GM12865 (cell line): ENCODE measurements around the gene KCNG2.

ENCODE experiments used
- DNase-seq: peaks from one replicate; pipeline ENCODE4 v3.0.0; 2010; ENCODE audit warnings: low read depth
- H3K4me3 ChIP-seq: 2 replicates; pipeline ENCODE4 v1.5.1; 2011; ENCODE audit warnings: mild to moderate bottlenecking, low read depth, low read length, control low read depth
- TF ChIP-seq, protein P1 (sequence below): IDR thresholded peaks from 2 replicates; pipeline ENCODE4 v1.5.1; 2011; ENCODE audit warnings: low read length, control low read depth, low read depth, inconsistent platforms; ENCODE audit not compliant: insufficient read depth; ENCODE audit errors: missing control alignments

KCNG2 gene

DNA sequence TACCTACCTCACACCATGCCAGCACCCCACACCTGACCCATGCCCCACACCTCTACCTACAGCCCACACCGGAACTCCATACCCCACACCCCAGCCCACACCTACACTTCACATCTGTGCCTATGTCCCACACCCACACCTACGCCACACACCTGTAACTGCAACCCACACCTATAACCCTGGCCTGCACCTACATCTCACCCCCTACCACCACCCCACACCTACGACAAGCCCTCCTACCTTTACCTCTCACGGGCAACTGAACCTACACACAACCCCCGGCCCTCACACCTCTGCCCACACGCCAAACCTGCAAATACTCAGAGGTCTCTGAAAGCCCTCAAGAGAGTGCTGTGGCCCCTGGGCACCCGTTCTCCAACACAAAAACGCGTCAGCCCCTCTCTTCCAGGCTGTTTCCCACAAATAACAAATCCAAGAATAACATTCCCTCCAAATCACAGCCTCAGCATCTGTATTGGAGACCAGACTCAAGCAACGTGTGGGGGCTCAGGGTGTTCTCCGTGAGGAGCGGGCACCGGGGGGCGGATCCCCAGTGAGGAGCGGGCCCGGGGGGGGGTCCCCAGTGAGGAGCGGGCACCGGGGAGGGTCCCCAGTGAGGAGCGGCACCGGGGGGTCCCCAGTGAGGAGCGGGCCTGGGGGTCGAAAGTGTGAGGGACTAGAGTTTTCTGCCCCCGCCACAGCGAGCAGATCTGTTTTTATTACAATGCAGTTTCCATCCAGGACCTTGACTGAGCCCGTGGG is 120.3 kb downstream of the KCNG2 start:
- H3K4me3 ChIP-seq: no peak overlapping the region
- TF ChIP-seq, protein P1, sequence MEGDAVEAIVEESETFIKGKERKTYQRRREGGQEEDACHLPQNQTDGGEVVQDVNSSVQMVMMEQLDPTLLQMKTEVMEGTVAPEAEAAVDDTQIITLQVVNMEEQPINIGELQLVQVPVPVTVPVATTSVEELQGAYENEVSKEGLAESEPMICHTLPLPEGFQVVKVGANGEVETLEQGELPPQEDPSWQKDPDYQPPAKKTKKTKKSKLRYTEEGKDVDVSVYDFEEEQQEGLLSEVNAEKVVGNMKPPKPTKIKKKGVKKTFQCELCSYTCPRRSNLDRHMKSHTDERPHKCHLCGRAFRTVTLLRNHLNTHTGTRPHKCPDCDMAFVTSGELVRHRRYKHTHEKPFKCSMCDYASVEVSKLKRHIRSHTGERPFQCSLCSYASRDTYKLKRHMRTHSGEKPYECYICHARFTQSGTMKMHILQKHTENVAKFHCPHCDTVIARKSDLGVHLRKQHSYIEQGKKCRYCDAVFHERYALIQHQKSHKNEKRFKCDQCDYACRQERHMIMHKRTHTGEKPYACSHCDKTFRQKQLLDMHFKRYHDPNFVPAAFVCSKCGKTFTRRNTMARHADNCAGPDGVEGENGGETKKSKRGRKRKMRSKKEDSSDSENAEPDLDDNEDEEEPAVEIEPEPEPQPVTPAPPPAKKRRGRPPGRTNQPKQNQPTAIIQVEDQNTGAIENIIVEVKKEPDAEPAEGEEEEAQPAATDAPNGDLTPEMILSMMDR: no peak
- no peak for DNase-seq

DNA sequence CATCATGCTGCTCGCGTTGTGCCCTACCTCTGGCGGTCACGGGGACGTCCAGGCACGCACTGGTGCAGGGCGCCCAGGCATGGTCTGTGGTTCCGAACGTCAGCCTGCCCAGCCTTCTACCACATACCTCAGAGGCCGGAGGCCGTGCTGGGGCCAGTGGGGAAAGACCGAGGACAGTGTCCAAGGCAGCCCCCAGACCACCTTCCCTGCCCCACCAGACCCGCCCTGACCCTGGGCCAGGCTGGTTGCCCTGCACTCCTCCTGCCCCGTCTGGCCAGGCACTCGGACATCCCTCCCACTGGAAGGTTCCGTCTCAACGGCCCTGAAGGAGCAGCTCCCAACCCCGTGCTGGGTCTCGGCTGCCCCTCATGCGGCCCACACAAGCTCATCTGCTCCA is 120.9 kb downstream of the KCNG2 start:
- H3K4me3 ChIP-seq: no peak overlapping the region
- TF ChIP-seq, protein P1: no peak
- DNase-seq: no peak

DNA sequence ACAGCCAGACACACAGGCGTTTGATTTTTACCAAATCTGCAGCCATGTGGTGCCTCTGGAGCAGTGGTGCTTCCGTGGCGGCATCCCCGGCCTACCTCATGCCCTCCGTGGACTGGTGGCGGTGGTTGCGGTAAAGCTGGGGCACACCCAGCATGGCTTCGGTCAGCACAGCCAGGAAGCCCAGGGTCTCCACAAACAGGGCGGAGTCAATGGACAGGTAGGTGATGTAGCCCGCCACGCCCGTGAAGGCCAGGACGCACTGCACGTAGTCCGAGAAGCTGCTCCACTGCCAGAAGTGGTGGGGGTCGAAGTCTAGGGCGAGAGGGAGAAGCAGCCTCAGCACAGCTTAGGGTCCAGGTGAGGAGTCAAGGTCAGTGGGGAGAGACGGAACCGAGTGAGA is 121.4 kb downstream of the KCNG2 start:
- no peak for DNase-seq
- H3K4me3 ChIP-seq: no peak overlapping the region
- TF ChIP-seq, protein P1: no peak

DNA sequence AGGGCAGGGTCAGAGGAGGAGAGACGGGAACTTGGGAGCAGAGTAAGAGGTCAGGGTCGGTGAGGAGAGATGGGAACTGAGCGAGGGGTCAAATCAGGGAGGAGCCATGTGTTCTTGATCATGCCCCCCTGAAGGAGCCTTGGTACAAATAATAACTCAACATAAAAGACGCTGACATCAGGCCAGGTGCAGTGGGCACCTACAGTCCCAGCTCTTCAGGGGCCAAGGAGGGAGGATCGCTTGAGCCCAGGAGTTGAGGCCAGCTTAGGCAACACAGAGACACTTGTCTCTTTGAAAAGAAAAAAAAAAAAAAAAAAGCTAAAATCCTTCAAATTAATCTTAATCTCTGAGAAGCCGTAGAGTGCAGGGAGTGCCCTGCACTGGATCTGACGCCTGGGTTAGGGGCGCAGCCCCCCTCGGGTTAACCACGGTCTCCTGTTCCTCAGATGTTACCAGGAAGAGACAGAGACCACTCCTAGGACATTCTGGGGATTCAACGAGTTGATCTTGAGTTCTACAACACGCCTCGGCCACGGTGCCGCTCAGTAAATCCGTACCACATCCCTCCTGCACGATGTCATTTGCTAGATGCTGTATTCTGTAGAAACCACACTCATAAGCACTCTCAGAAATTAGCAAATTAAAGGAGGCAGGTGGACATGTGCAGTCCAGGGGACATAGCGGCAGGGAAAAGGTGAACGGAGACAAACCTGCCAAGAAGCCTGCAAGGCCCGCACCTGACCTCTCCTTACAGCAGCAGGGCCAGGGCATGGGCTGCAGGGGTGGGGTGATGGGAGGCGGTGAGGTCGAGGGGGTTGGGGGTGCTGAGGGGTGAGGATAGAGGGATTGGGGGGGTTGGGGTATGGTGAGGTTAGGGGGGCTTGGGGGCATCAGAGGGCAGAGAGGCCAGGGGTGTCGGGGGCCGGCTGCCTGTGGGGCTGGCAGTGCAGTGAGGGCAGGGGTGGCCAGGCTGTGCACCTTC is 124.5 kb downstream of the KCNG2 start:
- no peak overlapping the region for H3K4me3 ChIP-seq
- no peak for DNase-seq
- TF ChIP-seq, protein P1: no peak

DNA sequence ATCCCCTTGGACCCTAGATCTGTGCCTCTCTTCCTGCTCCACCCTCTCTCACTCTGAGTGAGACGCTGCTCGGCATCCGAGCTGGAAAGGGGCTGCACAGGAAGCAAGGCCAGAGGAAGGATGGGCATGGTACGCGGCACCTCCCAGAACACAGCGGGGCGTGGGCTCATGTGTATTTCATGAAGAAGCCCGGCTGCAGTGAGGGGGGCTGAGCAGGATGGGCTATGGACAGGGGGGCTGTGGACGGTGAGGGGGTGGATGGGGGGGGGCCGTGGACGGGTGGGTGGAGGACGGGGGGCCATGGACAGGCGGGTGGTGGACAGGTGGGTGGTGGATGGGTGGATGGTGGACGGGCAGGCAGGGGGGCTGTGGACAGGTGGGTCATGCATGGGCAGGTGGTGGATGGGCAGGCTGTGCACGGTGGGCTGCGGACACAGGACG is 125.3 kb downstream of the KCNG2 start:
- no peak overlapping the region for H3K4me3 ChIP-seq
- TF ChIP-seq, protein P1: no peak
- no peak for DNase-seq

DNA sequence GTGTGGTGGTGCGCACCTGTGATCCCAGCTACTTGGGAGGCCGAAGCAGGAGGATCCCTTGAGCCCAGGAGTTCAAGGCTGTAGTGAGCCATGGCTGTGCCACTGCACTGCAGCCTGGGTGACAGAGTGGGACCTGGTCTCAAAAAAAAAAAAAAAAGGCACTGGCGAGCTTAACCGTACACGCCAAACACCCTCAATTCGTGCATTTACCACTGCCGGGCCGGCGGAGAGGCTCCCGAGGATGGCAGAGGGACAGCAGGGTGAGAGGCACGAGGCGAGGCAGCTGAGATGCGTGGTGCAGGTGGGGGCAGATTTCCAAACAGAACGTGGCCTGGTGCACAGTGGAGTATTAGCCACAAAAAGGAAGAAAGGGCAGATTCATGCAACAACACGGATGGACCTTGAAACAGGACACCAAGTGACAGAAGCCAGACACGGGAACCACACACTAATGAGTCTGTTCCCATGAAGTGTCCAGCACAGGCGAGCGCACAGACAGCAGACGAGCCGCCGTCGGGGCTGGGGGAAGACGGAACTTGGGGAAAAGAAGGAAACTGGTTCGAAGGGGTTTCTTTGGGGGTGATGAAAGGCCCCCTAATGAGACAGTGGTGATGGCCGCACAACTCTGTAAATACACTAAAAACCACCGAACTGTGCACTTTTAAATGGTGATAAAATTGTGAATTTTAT is 126.3 kb downstream of the KCNG2 start:
- no peak for DNase-seq
- TF ChIP-seq, protein P1: no peak
- H3K4me3 ChIP-seq: no peak overlapping the region
